HepG2 (cell line): ENCODE data around the gene ATP7B. TPM values are rescaled to one million over a fixed set of nuclear protein-coding genes. Genes with fewer than 3 reads are reported as not detected.

Experiments used
- ATAC-seq: fragments of 200-7000 bp; cut with Tn5 transposase; 3 replicates; pipeline ENCODE4 v1.9.1; 2020; ENCODE audit warnings: mild to moderate bottlenecking, moderate library complexity
- BruUV-seq: library from RNA; stranded (reverse); fragments of 400-500 nt; replicated peaks from 2 replicates; lab custom pipeline; 2021; lab: Mats Ljungman, UMichigan
- CTCF ChIA-PET: fragments of 300-600 bp; formaldehyde crosslinking; extraction: SDS; loops from one replicate; lab custom pipeline; 2021; ENCODE audit warnings: low total read pairs, inconsistent platforms, low intra/inter-chr PET ratio; lab: Yijun Ruan, JAX
- POLR2A ChIA-PET: fragments of 350-600 bp; sonication (Branson Sonifier 250); formaldehyde crosslinking; loops from one replicate; lab custom pipeline; 2020; ENCODE audit warnings: antibody characterized with exemption, inconsistent platforms; lab: Yijun Ruan, JAX
- DNase-seq: peaks from one replicate; pipeline ENCODE4 v3.0.0-alpha.2; 2015; ENCODE audit warnings: low spot score
- FAIRE-seq: peaks from 3 replicates; lab custom pipeline; 2011; peaks lifted over from hg19 to GRCh38; lab: Jason Lieb, UNC
- H2AFZ ChIP-seq: one replicate; pipeline ENCODE4 v1.6.1; 2011; ENCODE audit warnings: low read length, inconsistent platforms
- H3K27ac ChIP-seq: fragments of 300-600 bp; 3 replicates; pipeline ENCODE4 v1.8.0; 2011; ENCODE audit warnings: mixed run types, mild to moderate bottlenecking, mixed read lengths, low read length, inconsistent platforms; ENCODE audit not compliant: insufficient read depth; ENCODE audit errors: extremely low read length
- H3K27me3 ChIP-seq, 2 experiments: fragments of 200-600 bp in 1 of 2; 2 replicates in 1 of 2; 3 replicates in 1 of 2; pipeline versions ENCODE4 v1.6.0 to v1.8.0; 2011; ENCODE audit warnings: low read length in 2 of 2, mild to moderate bottlenecking in 2 of 2, moderate library complexity in 2 of 2, inconsistent platforms in 1 of 2; ENCODE audit not compliant: insufficient read depth in 2 of 2, control insufficient read depth in 1 of 2
- H3K36me3 ChIP-seq, 2 experiments: fragments of 200-600 bp in 1 of 2; replicated peaks in 1 of 2; 2 replicates in 1 of 2; 3 replicates in 1 of 2; pipeline versions ENCODE4 v1.5.1 to v1.8.0; 2011; ENCODE audit warnings: low read length in 2 of 2, inconsistent platforms in 1 of 2; ENCODE audit not compliant: insufficient read depth in 2 of 2, control insufficient read depth in 1 of 2
- H3K4me1 ChIP-seq: 2 replicates; pipeline ENCODE4 v1.5.1; 2012; ENCODE audit warnings: low read length, inconsistent platforms; ENCODE audit not compliant: insufficient read depth
- H3K4me2 ChIP-seq: 2 replicates; pipeline ENCODE4 v1.6.0; 2011; ENCODE audit warnings: low read depth, low read length, inconsistent platforms
- H3K4me3 ChIP-seq, 3 experiments: fragments of 200-600 bp in 1 of 3; sonication (generic), shearing (Covaris generic) in 1 of 3; replicated peaks in 1 of 3; 2 replicates each; pipeline ENCODE4 v1.5.1; 2011 to 2016; ENCODE audit warnings: low read length in 3 of 3, inconsistent platforms in 2 of 3, low read depth in 2 of 3, mild to moderate bottlenecking in 2 of 3, control low read depth in 1 of 3, mixed read lengths in 1 of 3; ENCODE audit not compliant: insufficient read depth in 1 of 3
- H3K79me2 ChIP-seq: one replicate; pipeline ENCODE4 v1.6.1; 2011; ENCODE audit warnings: low read length, inconsistent platforms; ENCODE audit not compliant: insufficient read depth
- H3K9ac ChIP-seq: 2 replicates; pipeline ENCODE4 v1.6.0; 2011; ENCODE audit warnings: mild to moderate bottlenecking, low read depth, low read length, inconsistent platforms; ENCODE audit not compliant: insufficient read depth
- H3K9me3 ChIP-seq: 2 replicates; pipeline ENCODE4 v1.5.1; 2012; ENCODE audit warnings: mild to moderate bottlenecking, low read length
- H4K20me1 ChIP-seq: 2 replicates; pipeline ENCODE4 v1.6.0; 2011; ENCODE audit warnings: inconsistent platforms, mild to moderate bottlenecking, low read length, moderate library complexity; ENCODE audit not compliant: insufficient read depth
- HOXA9 ChIP-seq: sonication (generic); formaldehyde crosslinking; IDR thresholded peaks from 2 replicates; pipeline ENCODE4 v1.8.1; 2022; ENCODE audit warnings: missing genetic modification reagents, mild to moderate bottlenecking, moderate library complexity, borderline replicate concordance
- NONO ChIP-seq, 2 experiments: fragments of 450-650 bp in 1 of 2; sonication (generic) in 1 of 2; formaldehyde crosslinking in 1 of 2; IDR thresholded peaks in 1 of 2; conservative IDR thresholded peaks in 1 of 2; 2 replicates each; pipeline versions ENCODE4 v1.6.1 to v1.8.0; 2017 to 2022; ENCODE audit warnings: mild to moderate bottlenecking in 1 of 2, missing genetic modification reagents in 1 of 2, moderate library complexity in 1 of 2
- PRMT3 ChIP-seq: sonication (generic); formaldehyde crosslinking; IDR thresholded peaks from 2 replicates; pipeline ENCODE4 v1.8.1; 2022; ENCODE audit warnings: low read depth, mild to moderate bottlenecking, moderate library complexity, missing genetic modification reagents, borderline replicate concordance
- ZFP41 ChIP-seq: sonication (generic); formaldehyde crosslinking; IDR thresholded peaks from 2 replicates; pipeline ENCODE4 v1.4.0; 2020; ENCODE audit warnings: mild to moderate bottlenecking, missing genetic modification reagents, borderline replicate concordance
- ZNF451 ChIP-seq: sonication (generic); formaldehyde crosslinking; IDR thresholded peaks from 2 replicates; pipeline ENCODE4 v1.5.0; 2020; ENCODE audit warnings: mild to moderate bottlenecking, missing genetic modification reagents
- ZNF883 ChIP-seq: sonication (generic); formaldehyde crosslinking; IDR thresholded peaks from 2 replicates; pipeline ENCODE4 v1.5.1; 2020; ENCODE audit warnings: mild to moderate bottlenecking, missing genetic modification reagents; ENCODE audit errors: not compliant biosample characterization
- WGBS: methylation state at CpG from one replicate; pipeline ENCODE4 v1.1.6; 2017; ENCODE audit warnings: low lambda C conversion rate; 5-methylcytosine and 5-hydroxymethylcytosine counted together
- in situ Hi-C: cut with HindIII; loops from 2 replicates; pipeline ENCODE4 v1.10.0; 2017; ENCODE audit warnings: low pct_unique_long_range_greater_than_20kb; ENCODE audit not compliant: extremely low pct_ligation_motif_present
- intact Hi-C: fragments of 100-400 bp; cut with micrococcal nuclease; formaldehyde crosslinking; loops from one replicate; pipeline ENCODE4 v1.10.0; 2022; ENCODE audit not compliant: unreplicated experiment
- polyA plus RNA-seq, 8 experiments: library from polyadenylated mRNA; depleted of rRNA in 3 of 8; stranded (reverse) in 7 of 8; unstranded in 1 of 8; fragments of >200 nt; fragmentation: Illumina TruSeq in 4 of 8; extraction: Trizol in 4 of 8; gene quantifications; 2 replicates each; pipeline versions ENCODE4 v1.2.1 to v1.2.3, GENCODE V29; 2011 to 2016; ENCODE audit warnings: low read depth in 4 of 8, missing spikeins in 1 of 8, mixed read lengths in 1 of 8; ENCODE audit not compliant: insufficient read depth in 1 of 8
- total RNA-seq, 5 experiments: library from RNA; depleted of rRNA; stranded (reverse); fragments of >200 nt; fragmentation: Illumina TruSeq; extraction: Trizol; gene quantifications; 2 replicates each; pipeline ENCODE4 v1.2.3, GENCODE V29; 2016; ENCODE audit warnings: low read depth in 1 of 5
- TF ChIP-seq, protein P1 (sequence below): sonication (generic); formaldehyde crosslinking; IDR thresholded peaks from 2 replicates; pipeline ENCODE4 v1.8.0; 2022; ENCODE audit warnings: missing genetic modification reagents, mild to moderate bottlenecking, borderline replicate concordance

ATP7B gene
- total and polyA plus RNA-seq, 2 of the 13 experiments (the other 11 are each of a cell fraction or from before 2014, with no cell fraction given): 31.8 to 57.4 TPM

- ATAC-seq (no peak), FAIRE-seq (no peak), DNase-seq (no peak)
- no TSS peak for BruUV-seq
- H3K36me3 ChIP-seq: peaks cover 9 to 39% of the 10 kb centered on the region in 2 experiments
- H3K27me3 ChIP-seq: no peaks in the 10 kb centered on the region
- H3K4me1 ChIP-seq: peaks cover 40% of the 10 kb centered on the region
- peak within 1 kb of the TSS in 1 of 3 experiments; percentile 50; a peak in 1 of 6 replicates for H3K4me3 ChIP-seq
- no peak within 1 kb of the TSS for H2AFZ ChIP-seq
- 96% methylated on average over 3 of the region's 3 CpGs for whole genome bisulfite sequencing
- 0 out of 2 replicates have a peak, but pooled peaks cover 5% of the 10 kb centered on the region for H4K20me1 ChIP-seq
- ChIA-PET POLR2A (interaction anchor here (1.2 to 1.9 kb wide), 2 partner anchors 13 to 18 kb away, joined by 3 to 8 read pairs; partner anchors contain the start of genes ALG11 and ATP7B), CTCF (no interaction called here)
- intact Hi-C loops: no loop called here
- TF ChIP-seq HOXA9 (CRISPR knock-in tag) (no peak), ZFP41 (CRISPR knock-in tag) (no peak), ZNF451 (CRISPR knock-in tag) (no peak), PRMT3 (CRISPR knock-in tag) (no peak), NONO (IDR thresholded peaks at IDR 0.05) (no peak), NONO (CRISPR knock-in tag; conservative IDR thresholded peaks at IDR 0.05) (no peak), ZNF883 (CRISPR knock-in tag) (no peak)
- TF ChIP-seq, protein P1, sequence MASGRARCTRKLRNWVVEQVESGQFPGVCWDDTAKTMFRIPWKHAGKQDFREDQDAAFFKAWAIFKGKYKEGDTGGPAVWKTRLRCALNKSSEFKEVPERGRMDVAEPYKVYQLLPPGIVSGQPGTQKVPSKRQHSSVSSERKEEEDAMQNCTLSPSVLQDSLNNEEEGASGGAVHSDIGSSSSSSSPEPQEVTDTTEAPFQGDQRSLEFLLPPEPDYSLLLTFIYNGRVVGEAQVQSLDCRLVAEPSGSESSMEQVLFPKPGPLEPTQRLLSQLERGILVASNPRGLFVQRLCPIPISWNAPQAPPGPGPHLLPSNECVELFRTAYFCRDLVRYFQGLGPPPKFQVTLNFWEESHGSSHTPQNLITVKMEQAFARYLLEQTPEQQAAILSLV (CRISPR knock-in tag): no peak
- peaks cover 13% of the 10 kb centered on the region for H3K79me2 ChIP-seq
- no peaks in the 10 kb centered on the region for H3K9me3 ChIP-seq
- peak within 1 kb of the TSS; percentile 73 for H3K4me2 ChIP-seq
- in situ Hi-C loops: loop anchor here (25.0 kb wide), 1 partner anchor 438 kb away; the partner anchor contains the start of genes CKAP2 and VPS36
- H3K9ac ChIP-seq: no peak within 1 kb of the TSS; the same call in 1 of the 2 replicates
- peak within 1 kb of the TSS; percentile 84 for H3K27ac ChIP-seq
Observed at GRCh38 chr13:52024481-52024880, 13.2 kb upstream of the ATP7B start, which contains the start of gene UTP14C. Gene UTP14C, plus strand, starts transcription at chr13:52024691. Its CDS starts 4,114 bp downstream, at chr13:52028805.
